ENCODE data around the gene APBA2. TPM values are rescaled to one million over a fixed set of nuclear protein-coding genes. Genes with fewer than 3 reads are reported as not detected.

Gene APBA2
- total RNA-seq, 2 experiments from 2014 or later = not detected

DNA sequence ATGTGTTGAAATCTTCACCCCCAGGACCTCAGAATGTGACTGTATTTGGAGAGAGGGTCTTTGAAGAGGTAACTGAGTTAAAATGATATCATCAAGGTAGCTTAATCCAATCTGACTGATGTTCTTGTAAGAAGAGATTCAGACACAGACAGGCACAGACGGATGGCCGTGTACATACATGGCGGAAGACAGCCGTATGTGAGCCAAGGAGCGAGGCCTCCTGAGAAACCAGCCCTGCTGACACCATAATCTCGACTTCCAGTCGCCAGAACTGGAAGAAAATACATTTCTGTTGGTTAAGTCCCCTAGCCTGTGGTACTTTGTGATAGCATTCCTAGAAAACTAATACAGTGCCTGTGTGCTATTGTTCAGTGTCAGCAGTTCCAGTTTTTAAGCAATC lies 73.6 kb downstream of the APBA2 start:
- no peak for TF ChIP-seq EZH2phosphoT487 (IDR thresholded peaks at IDR 0.05; ENCODE audit: borderline replicate concordance, low read depth, low read length)
- TF ChIP-seq, protein P1, sequence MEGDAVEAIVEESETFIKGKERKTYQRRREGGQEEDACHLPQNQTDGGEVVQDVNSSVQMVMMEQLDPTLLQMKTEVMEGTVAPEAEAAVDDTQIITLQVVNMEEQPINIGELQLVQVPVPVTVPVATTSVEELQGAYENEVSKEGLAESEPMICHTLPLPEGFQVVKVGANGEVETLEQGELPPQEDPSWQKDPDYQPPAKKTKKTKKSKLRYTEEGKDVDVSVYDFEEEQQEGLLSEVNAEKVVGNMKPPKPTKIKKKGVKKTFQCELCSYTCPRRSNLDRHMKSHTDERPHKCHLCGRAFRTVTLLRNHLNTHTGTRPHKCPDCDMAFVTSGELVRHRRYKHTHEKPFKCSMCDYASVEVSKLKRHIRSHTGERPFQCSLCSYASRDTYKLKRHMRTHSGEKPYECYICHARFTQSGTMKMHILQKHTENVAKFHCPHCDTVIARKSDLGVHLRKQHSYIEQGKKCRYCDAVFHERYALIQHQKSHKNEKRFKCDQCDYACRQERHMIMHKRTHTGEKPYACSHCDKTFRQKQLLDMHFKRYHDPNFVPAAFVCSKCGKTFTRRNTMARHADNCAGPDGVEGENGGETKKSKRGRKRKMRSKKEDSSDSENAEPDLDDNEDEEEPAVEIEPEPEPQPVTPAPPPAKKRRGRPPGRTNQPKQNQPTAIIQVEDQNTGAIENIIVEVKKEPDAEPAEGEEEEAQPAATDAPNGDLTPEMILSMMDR (conservative IDR thresholded peaks at IDR 0.05; ENCODE audit: low read length) = no peak
- intact Hi-C loops (cut with micrococcal nuclease; ENCODE audit: unreplicated experiment) = no loop called here
- H3K79me2 ChIP-seq (ENCODE audit: insufficient read depth, low read depth, low read length) = no peaks in the 10 kb centered on the region
- no peaks in the 10 kb centered on the region for H3K36me3 ChIP-seq (ENCODE audit: insufficient read depth, low read length)
- H2AFZ ChIP-seq (ENCODE audit: low read length) = no peak overlapping the region
- BruUV-seq (replicated peaks) = no TSS peak
- peaks cover 12% of the 10 kb centered on the region for H3K4me1 ChIP-seq (ENCODE audit: insufficient read depth, low read length, poor library complexity, severe bottlenecking)
- ChIA-PET CTCF (ENCODE audit: unreplicated experiment) (no interaction called here), POLR2A (interaction anchor here (0.6 kb wide), 1 partner anchor 160 kb away, joined by 7 read pairs; no protein-coding TSS in a partner anchor)
- no peak overlapping the region for H3K27ac ChIP-seq (ENCODE audit: low read depth, low read length, poor library complexity, severe bottlenecking)
- H3K4me2 ChIP-seq (ENCODE audit: low read length) = no peak overlapping the region
- H3K4me3 ChIP-seq (ENCODE audit: low read depth, low read length, poor library complexity, severe bottlenecking) = no peak overlapping the region
- no peak for DNase-seq (ENCODE audit: low spot score)
- H3K9me3 ChIP-seq (ENCODE audit: low read length) = no peaks in the 10 kb centered on the region
- H3K9me2 ChIP-seq (ENCODE audit: insufficient read depth, low read length) = no peaks in the 10 kb centered on the region
- H4K20me1 ChIP-seq (ENCODE audit: insufficient read depth, low read length) = no peaks in the 10 kb centered on the region

DNA sequence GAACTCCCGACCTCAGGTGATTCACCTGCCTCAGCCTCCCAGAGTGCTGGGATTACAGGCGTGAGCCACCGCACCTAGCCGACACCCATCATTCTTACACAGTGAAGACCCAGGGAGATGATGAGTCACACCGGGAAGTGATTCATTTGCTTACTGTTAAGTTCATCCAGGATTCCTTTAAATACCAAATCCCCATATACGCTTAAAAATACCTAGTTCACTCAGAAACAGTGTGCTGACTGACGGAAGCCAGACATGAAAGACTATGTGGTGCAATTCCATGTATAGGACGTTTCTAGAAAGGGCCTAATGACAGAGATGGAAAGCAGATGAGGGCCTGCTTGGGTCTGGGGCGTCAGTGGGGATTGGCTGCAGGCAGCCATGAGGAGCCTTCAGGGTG lies 75.2 kb downstream of the APBA2 start:
- no peaks in the 10 kb centered on the region for H3K79me2 ChIP-seq (ENCODE audit: insufficient read depth, low read depth, low read length)
- intact Hi-C loops (cut with micrococcal nuclease; ENCODE audit: unreplicated experiment) = no loop called here
- ChIA-PET POLR2A (no interaction called here), CTCF (ENCODE audit: unreplicated experiment) (no interaction called here)
- no peaks in the 10 kb centered on the region for H3K9me3 ChIP-seq (ENCODE audit: low read length)
- H4K20me1 ChIP-seq (ENCODE audit: insufficient read depth, low read length) = no peaks in the 10 kb centered on the region
- H3K4me2 ChIP-seq (ENCODE audit: low read length) = no peak overlapping the region
- TF ChIP-seq EZH2phosphoT487 (IDR thresholded peaks at IDR 0.05; ENCODE audit: borderline replicate concordance, low read depth, low read length) = no peak
- TF ChIP-seq, protein P1 (conservative IDR thresholded peaks at IDR 0.05; ENCODE audit: low read length) = no peak
- no peaks in the 10 kb centered on the region for H3K36me3 ChIP-seq (ENCODE audit: insufficient read depth, low read length)
- H3K4me1 ChIP-seq (ENCODE audit: insufficient read depth, low read length, poor library complexity, severe bottlenecking) = peaks cover under 1% of the 10 kb centered on the region
- no peaks in the 10 kb centered on the region for H3K9me2 ChIP-seq (ENCODE audit: insufficient read depth, low read length)
- no peak overlapping the region for H3K4me3 ChIP-seq (ENCODE audit: low read depth, low read length, poor library complexity, severe bottlenecking)
- H2AFZ ChIP-seq (ENCODE audit: low read length) = no peak overlapping the region
- BruUV-seq (replicated peaks) = no TSS peak
- H3K27ac ChIP-seq (ENCODE audit: low read depth, low read length, poor library complexity, severe bottlenecking) = no peak overlapping the region
- DNase-seq (ENCODE audit: low spot score) = no peak

DNA sequence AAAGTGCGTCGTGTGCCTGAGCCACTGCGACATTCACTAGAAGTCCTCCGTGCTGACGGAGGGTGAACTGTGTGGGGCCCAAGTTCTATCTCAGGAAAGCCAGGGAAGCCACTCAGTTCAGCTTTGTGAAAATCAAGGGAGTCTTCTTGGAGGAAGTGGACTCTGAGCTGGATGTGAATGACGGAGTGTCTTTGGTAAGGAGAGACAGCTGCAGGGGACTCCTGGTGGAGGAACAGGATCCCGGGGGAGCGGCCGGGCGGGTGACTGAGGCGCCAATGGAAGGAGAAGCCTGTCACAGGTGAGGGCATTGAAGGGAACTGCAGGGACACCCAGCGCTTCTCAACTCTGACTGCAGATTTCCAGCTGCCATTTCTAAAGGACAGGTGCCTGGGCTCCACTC lies 75.6 kb downstream of the APBA2 start:
- CTCF ChIA-PET (ENCODE audit: unreplicated experiment) = no interaction called here
- Histone ChIP-seq H3K9me3 (ENCODE audit: low read length) (no peaks in the 10 kb centered on the region), H4K20me1 (ENCODE audit: insufficient read depth, low read length) (no peaks in the 10 kb centered on the region), H3K79me2 (ENCODE audit: insufficient read depth, low read depth, low read length) (no peaks in the 10 kb centered on the region), H3K27ac (ENCODE audit: low read depth, low read length, poor library complexity, severe bottlenecking) (no peak overlapping the region), H3K9me2 (ENCODE audit: insufficient read depth, low read length) (no peaks in the 10 kb centered on the region), H2AFZ (ENCODE audit: low read length) (no peak overlapping the region), H3K4me1 (ENCODE audit: insufficient read depth, low read length, poor library complexity, severe bottlenecking) (no peaks in the 10 kb centered on the region), H3K4me2 (ENCODE audit: low read length) (no peak overlapping the region), H3K4me3 (ENCODE audit: low read depth, low read length, poor library complexity, severe bottlenecking) (no peak overlapping the region), H3K36me3 (ENCODE audit: insufficient read depth, low read length) (no peaks in the 10 kb centered on the region)
- intact Hi-C loops (cut with micrococcal nuclease; ENCODE audit: unreplicated experiment) = no loop called here
- no peak for DNase-seq (ENCODE audit: low spot score)
- no TSS peak for BruUV-seq (replicated peaks)
- POLR2A ChIA-PET = no interaction called here
- TF ChIP-seq, protein P1 (conservative IDR thresholded peaks at IDR 0.05; ENCODE audit: low read length) = no peak
- TF ChIP-seq EZH2phosphoT487 (IDR thresholded peaks at IDR 0.05; ENCODE audit: borderline replicate concordance, low read depth, low read length) = no peak

Data from OCI-LY7 (cell line).